Measurements from ENCODE around the gene PHKB. TPM values are rescaled to one million over a fixed set of nuclear protein-coding genes. Genes with fewer than 3 reads are reported as not detected.

Gene PHKB
- total RNA-seq, 4 donors from 2014 or later, result 19.8 to 29.6 (median 25.2) TPM

GRCh38 chr16:47617732-47618131 lies 156.6 kb downstream of the PHKB start:
- 78 to 87% methylated on average over 3 of the region's 3 CpGs for WGBS, 2 donors
- intact Hi-C loops (cut with DNase I; ENCODE audit: low total_unique reads), result no loop called here
- TF ChIP-seq POLR2A (IDR thresholded peaks at IDR 0.05) (no peak), CTCF (IDR thresholded peaks at IDR 0.05) (no peak)
- no peak for DNase-seq (ENCODE audit: low spot score in 2 of 2)
- H3K4me3 ChIP-seq (ENCODE audit: low read depth, poor library complexity, severe bottlenecking), result no peak overlapping the region

GRCh38 chr16:47622451-47623176 lies 161.5 kb downstream of the PHKB start:
- intact Hi-C loops (cut with DNase I; ENCODE audit: low total_unique reads), result no loop called here
- WGBS, 2 donors, result 89 to 93% methylated on average over 1 of the region's 1 CpG
- DNase-seq (ENCODE audit: low spot score in 2 of 2), result no peak
- no peak overlapping the region for H3K4me3 ChIP-seq (ENCODE audit: low read depth, poor library complexity, severe bottlenecking)
- TF ChIP-seq POLR2A (IDR thresholded peaks at IDR 0.05), result no peak
- no peak for TF ChIP-seq CTCF (IDR thresholded peaks at IDR 0.05)

- 89 to 94% methylated on average over 1 of the region's 1 CpG for WGBS, 2 donors
- intact Hi-C loops (cut with DNase I; ENCODE audit: low total_unique reads), result no loop called here
- H3K4me3 ChIP-seq (ENCODE audit: low read depth, poor library complexity, severe bottlenecking), result no peak overlapping the region
- TF ChIP-seq CTCF (IDR thresholded peaks at IDR 0.05), result no peak
- TF ChIP-seq POLR2A (IDR thresholded peaks at IDR 0.05), result no peak
- DNase-seq (ENCODE audit: low spot score in 2 of 2), result no peak
These were observed 163.4 kb downstream of the PHKB start for GRCh38 chr16:47624563-47624962.

GRCh38 chr16:47625115-47625567 lies 164.0 kb downstream of the PHKB start:
- TF ChIP-seq POLR2A (IDR thresholded peaks at IDR 0.05) (no peak), CTCF (IDR thresholded peaks at IDR 0.05) (no peak)
- intact Hi-C loops (cut with DNase I; ENCODE audit: low total_unique reads), result no loop called here
- no peak for DNase-seq (ENCODE audit: low spot score in 2 of 2)
- 97% methylated on average over 1 of the region's 1 CpG for WGBS, 2 donors
- H3K4me3 ChIP-seq (ENCODE audit: low read depth, poor library complexity, severe bottlenecking), result no peak overlapping the region

- TF ChIP-seq CTCF (IDR thresholded peaks at IDR 0.05) (no peak), POLR2A (IDR thresholded peaks at IDR 0.05) (no peak)
- 91 to 100% methylated on average over 1 of the region's 1 CpG for WGBS, 2 donors
- no peak overlapping the region for H3K4me3 ChIP-seq (ENCODE audit: low read depth, poor library complexity, severe bottlenecking)
- intact Hi-C loops (cut with DNase I; ENCODE audit: low total_unique reads), result no loop called here
- DNase-seq (ENCODE audit: low spot score in 2 of 2), result no peak
These were observed 165.1 kb downstream of the PHKB start for GRCh38 chr16:47626246-47626645.

Data from lower leg skin (tissue), 4 donors.